Measurements from ENCODE around the gene PDE4B. TPM values are rescaled to one million over a fixed set of nuclear protein-coding genes. Genes with fewer than 3 reads are reported as not detected.

Gene PDE4B
- total and polyA plus RNA-seq, 9 of the 15 experiments (the other 6 are each of a cell fraction or from before 2014, with no cell fraction given): 0.09 TPM; not detected in 8

DNA sequence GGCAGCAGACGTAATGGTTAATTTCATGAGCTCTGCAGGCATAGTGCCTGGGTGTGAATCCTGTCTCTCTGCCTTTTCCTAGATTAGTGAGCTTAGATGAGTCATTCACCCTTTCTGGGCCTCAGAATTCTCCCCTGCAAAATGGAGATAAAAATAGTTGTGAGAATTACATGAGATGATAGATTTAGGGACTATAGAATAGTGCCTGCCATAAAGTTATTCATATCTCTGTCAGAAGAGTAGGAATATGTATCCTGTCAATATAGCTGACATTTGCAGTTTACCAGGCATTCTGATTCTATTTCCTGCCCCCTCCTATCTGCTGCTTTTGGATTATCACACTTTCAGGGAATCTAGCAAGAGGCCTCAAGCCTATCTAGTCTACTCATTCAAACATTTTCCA is 112.0 kb downstream of the PDE4B start (continued):
- TF ChIP-seq RUNX1 (IDR thresholded peaks at IDR 0.05; ENCODE audit: low read depth) (no peak), ZBTB5 (IDR thresholded peaks at IDR 0.05) (no peak), ELF4 (CRISPR knock-in tag; IDR thresholded peaks at IDR 0.05) (no peak), NFATC3 (IDR thresholded peaks at IDR 0.05) (no peak), FOSL1 (tag; conservative IDR thresholded peaks at IDR 0.05) (peak; percentile 98), TAF15 (IDR thresholded peaks at IDR 0.05; ENCODE audit: low read depth, low read length) (no peak), SOX6 (IDR thresholded peaks at IDR 0.05) (peak; percentile 66), ZNF3 (CRISPR knock-in tag; IDR thresholded peaks at IDR 0.05) (no peak), ZNF778 (CRISPR knock-in tag; IDR thresholded peaks at IDR 0.05) (no peak), NCOA2 (IDR thresholded peaks at IDR 0.05; ENCODE audit: partially characterized antibody in 2 of 2) (peak in 1 of 2 experiments; percentile 47), RNF2 (IDR thresholded peaks at IDR 0.05) (peak; percentile 50; the same call in 1 of the 2 replicates), SAFB (IDR thresholded peaks at IDR 0.05; ENCODE audit: borderline replicate concordance, low read depth, low read length) (no peak), C11orf30 (IDR thresholded peaks at IDR 0.05; ENCODE audit: low read depth) (peak; percentile 78), SNRNP70 (optimal IDR thresholded peaks at IDR 0.05; ENCODE audit: low read depth, low read length) (no peak), ZNF551 (CRISPR knock-in tag; IDR thresholded peaks at IDR 0.05) (no peak), NFE2 (IDR thresholded peaks at IDR 0.05; ENCODE audit: low read depth) (peak; percentile 60; the same call in 1 of the 2 replicates), ZNF764 (CRISPR knock-in tag; IDR thresholded peaks at IDR 0.05; ENCODE audit: low read depth) (no peak), CREM (IDR thresholded peaks at IDR 0.05; ENCODE audit: low read depth) (no peak), SMARCA4 (IDR thresholded peaks at IDR 0.05) (peak; percentile 96), POLR2B (IDR thresholded peaks at IDR 0.05; ENCODE audit: low read depth, partially characterized antibody) (no peak), PTRF (tag; IDR thresholded peaks at IDR 0.05) (no peak), PKNOX1 (IDR thresholded peaks at IDR 0.05) (peak; percentile 53; the same call in 1 of the 2 replicates), KLF6 (CRISPR knock-in tag; IDR thresholded peaks at IDR 0.05; ENCODE audit: borderline replicate concordance) (no peak), NCOA4 (IDR thresholded peaks at IDR 0.05; ENCODE audit: partially characterized antibody) (no peak), PPARD (CRISPR knock-in tag; IDR thresholded peaks at IDR 0.05) (no peak), CBX3 (IDR thresholded peaks at IDR 0.05; ENCODE audit: borderline replicate concordance in 1 of 2, low read length in 2 of 2) (peak in 1 of 2 experiments; percentile 70; a peak in 1 of 3 replicates), CCAR2 (IDR thresholded peaks at IDR 0.05; ENCODE audit: low read depth, low read length) (no peak)
- TF ChIP-seq, protein P1, sequence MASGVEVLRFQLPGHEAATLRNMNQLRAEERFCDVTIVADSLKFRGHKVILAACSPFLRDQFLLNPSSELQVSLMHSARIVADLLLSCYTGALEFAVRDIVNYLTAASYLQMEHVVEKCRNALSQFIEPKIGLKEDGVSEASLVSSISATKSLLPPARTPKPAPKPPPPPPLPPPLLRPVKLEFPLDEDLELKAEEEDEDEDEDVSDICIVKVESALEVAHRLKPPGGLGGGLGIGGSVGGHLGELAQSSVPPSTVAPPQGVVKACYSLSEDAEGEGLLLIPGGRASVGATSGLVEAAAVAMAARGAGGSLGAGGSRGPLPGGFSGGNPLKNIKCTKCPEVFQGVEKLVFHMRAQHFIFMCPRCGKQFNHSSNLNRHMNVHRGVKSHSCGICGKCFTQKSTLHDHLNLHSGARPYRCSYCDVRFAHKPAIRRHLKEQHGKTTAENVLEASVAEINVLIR (CRISPR knock-in tag; IDR thresholded peaks at IDR 0.05): no peak
